ENCODE measurements around the gene RUNX2.
"Not testable (repeated sequence)": the region's sequence is repeated elsewhere in the genome, so short reads cannot be mapped to it uniquely, and the experiment has no call there.

The RUNX2 gene

GRCh38 chr6:45531999-45532595 lies 204.0 kb downstream of the RUNX2 start:
- DNase-seq, result no peak

- DNase-seq, result no peak
These were observed 204.6 kb downstream of the RUNX2 start for GRCh38 chr6:45532721-45533210.

GRCh38 chr6:45533386-45533785 lies 205.3 kb downstream of the RUNX2 start:
- no peak for DNase-seq

- no peak for DNase-seq
These were observed 207.8 kb downstream of the RUNX2 start for GRCh38 chr6:45535933-45536332.

- no peak for DNase-seq
These were observed 209.4 kb downstream of the RUNX2 start for GRCh38 chr6:45537539-45537938.

GRCh38 chr6:45538641-45539547 lies 210.8 kb downstream of the RUNX2 start:
- no peak for DNase-seq

- DNase-seq, result no peak
These were observed 212.3 kb downstream of the RUNX2 start for GRCh38 chr6:45540375-45540920.

GRCh38 chr6:45541934-45542333 lies 213.8 kb downstream of the RUNX2 start:
- no peak for DNase-seq

- DNase-seq, result no peak
These were observed 215.4 kb downstream of the RUNX2 start for GRCh38 chr6:45543298-45544235.

GRCh38 chr6:45545416-45545815 lies 217.3 kb downstream of the RUNX2 start:
- DNase-seq, result no peak

- no peak for DNase-seq
These were observed 220.8 kb downstream of the RUNX2 start for GRCh38 chr6:45548657-45549515.

- DNase-seq, result no peak
These were observed 224.4 kb downstream of the RUNX2 start for GRCh38 chr6:45552536-45552935.

- DNase-seq, result no peak
These were observed 225.7 kb downstream of the RUNX2 start for GRCh38 chr6:45553730-45554344.

- DNase-seq, result no peak
These were observed 226.5 kb downstream of the RUNX2 start for GRCh38 chr6:45554591-45554990.

- no peak for DNase-seq
These were observed 228.0 kb downstream of the RUNX2 start for GRCh38 chr6:45555981-45556771.

- DNase-seq, result no peak
These were observed 228.7 kb downstream of the RUNX2 start for GRCh38 chr6:45556828-45557227.

- DNase-seq, result no peak
These were observed 229.3 kb downstream of the RUNX2 start for GRCh38 chr6:45557454-45557853.

- no peak for DNase-seq
These were observed 230.7 kb downstream of the RUNX2 start for GRCh38 chr6:45558858-45559257.

- DNase-seq, result not testable (repeated sequence)
These were observed 232.2 kb downstream of the RUNX2 start for GRCh38 chr6:45560321-45560820.

GRCh38 chr6:45562171-45562570 lies 234.0 kb downstream of the RUNX2 start:
- DNase-seq, result no peak

Data from NCI-H510A treated with DMSO at 0.1 percent for 48 hours (cell line).